ENCODE data around the gene C6orf52.

The C6orf52 gene

GRCh38 chr6:10686901-10687300 lies 7.5 kb downstream of the C6orf52 start (continued):
- no peak for TF ChIP-seq SNAI2 (CRISPR knock-in tag; IDR thresholded peaks at IDR 0.05)
- TF ChIP-seq ZFP3 (CRISPR knock-in tag; IDR thresholded peaks at IDR 0.05) = no peak
- no peak for TF ChIP-seq ESRRG (CRISPR knock-in tag; IDR thresholded peaks at IDR 0.05)
- no peak for TF ChIP-seq ZC3H10 (CRISPR knock-in tag; IDR thresholded peaks at IDR 0.05)
- TF ChIP-seq ZNF8 (CRISPR knock-in tag; IDR thresholded peaks at IDR 0.05) = no peak

GRCh38 chr6:10685092-10685915 lies 9.1 kb downstream of the C6orf52 start:
- no peak for TF ChIP-seq POU6F1 (CRISPR knock-in tag; IDR thresholded peaks at IDR 0.05; ENCODE audit: borderline replicate concordance, low read depth)
- ATAC-seq = no peak

- ATAC-seq = no peak
- TF ChIP-seq SNAI2 (CRISPR knock-in tag; IDR thresholded peaks at IDR 0.05) = no peak
- no peak for TF ChIP-seq CSDC2 (CRISPR knock-in tag; IDR thresholded peaks at IDR 0.05)
- TF ChIP-seq ESRRG (CRISPR knock-in tag; IDR thresholded peaks at IDR 0.05) = no peak
- TF ChIP-seq GLIS3 (CRISPR knock-in tag; IDR thresholded peaks at IDR 0.05) = no peak
- TF ChIP-seq ZNF70 (CRISPR knock-in tag; IDR thresholded peaks at IDR 0.05) = no peak
- TF ChIP-seq OSR1 (CRISPR knock-in tag; IDR thresholded peaks at IDR 0.05) = no peak
- no peak for TF ChIP-seq POU6F1 (CRISPR knock-in tag; IDR thresholded peaks at IDR 0.05; ENCODE audit: borderline replicate concordance, low read depth)
Observed at GRCh38 chr6:10684618-10685017, 9.8 kb downstream of the C6orf52 start.

GRCh38 chr6:10682355-10682988 lies 11.9 kb downstream of the C6orf52 start:
- TF ChIP-seq RARB (CRISPR knock-in tag; IDR thresholded peaks at IDR 0.05) (no peak), ISL1 (CRISPR knock-in tag; IDR thresholded peaks at IDR 0.05) (no peak), ESRRG (CRISPR knock-in tag; IDR thresholded peaks at IDR 0.05) (no peak), CREB5 (CRISPR knock-in tag; IDR thresholded peaks at IDR 0.05; ENCODE audit: low read depth) (no peak), ZC3H10 (CRISPR knock-in tag; IDR thresholded peaks at IDR 0.05) (no peak), CSDC2 (CRISPR knock-in tag; IDR thresholded peaks at IDR 0.05) (no peak), BACH2 (CRISPR knock-in tag; IDR thresholded peaks at IDR 0.05; ENCODE audit: borderline replicate concordance) (no peak), ZFP3 (CRISPR knock-in tag; IDR thresholded peaks at IDR 0.05) (no peak), GLIS3 (CRISPR knock-in tag; IDR thresholded peaks at IDR 0.05) (no peak), CSRNP3 (CRISPR knock-in tag; IDR thresholded peaks at IDR 0.05) (no peak), PATZ1 (CRISPR knock-in tag; IDR thresholded peaks at IDR 0.05; ENCODE audit: borderline replicate concordance) (no peak), TSHZ2 (CRISPR knock-in tag; IDR thresholded peaks at IDR 0.05) (no peak), TCF4 (CRISPR knock-in tag; IDR thresholded peaks at IDR 0.05; ENCODE audit: borderline replicate concordance) (no peak)
- no peak for ATAC-seq
